ENCODE measurements around the gene PALLD.

Gene PALLD

GRCh38 chr4:168759959-168760527, 263.2 kb downstream of the PALLD start:
- H3K9ac ChIP-seq (ENCODE audit: low read depth, low read length): no peak overlapping the region
- H3K9me3 ChIP-seq (ENCODE audit: control insufficient read depth, insufficient read depth, low read length): no peaks in the 10 kb centered on the region

GRCh38 chr4:168761066-168761465, 264.2 kb downstream of the PALLD start:
- Histone ChIP-seq H3K9me3 (ENCODE audit: control insufficient read depth, insufficient read depth, low read length) (no peaks in the 10 kb centered on the region), H3K27me3 (ENCODE audit: control insufficient read depth, insufficient read depth, low read length) (no peaks in the 10 kb centered on the region), H3K9ac (ENCODE audit: low read depth, low read length) (no peak overlapping the region), H3K36me3 (ENCODE audit: control insufficient read depth, insufficient read depth, low read length) (no peaks in the 10 kb centered on the region), H3K4me3 (ENCODE audit: low read depth, low read length) (no peak overlapping the region), H3K4me1 (ENCODE audit: control insufficient read depth, insufficient read depth, low read length) (no peaks in the 10 kb centered on the region)

More at GRCh38 chr4:168759959-168760527, 263.2 kb downstream of the PALLD start:
- Histone ChIP-seq H3K4me1 (ENCODE audit: control insufficient read depth, insufficient read depth, low read length) (no peaks in the 10 kb centered on the region), H3K27me3 (ENCODE audit: control insufficient read depth, insufficient read depth, low read length) (no peaks in the 10 kb centered on the region), H3K4me3 (ENCODE audit: low read depth, low read length) (no peak overlapping the region), H3K36me3 (ENCODE audit: control insufficient read depth, insufficient read depth, low read length) (no peaks in the 10 kb centered on the region)

GRCh38 chr4:168765322-168765721, 268.5 kb downstream of the PALLD start:
- Histone ChIP-seq H3K27me3 (ENCODE audit: control insufficient read depth, insufficient read depth, low read length) (no peaks in the 10 kb centered on the region), H3K36me3 (ENCODE audit: control insufficient read depth, insufficient read depth, low read length) (no peaks in the 10 kb centered on the region), H3K4me1 (ENCODE audit: control insufficient read depth, insufficient read depth, low read length) (no peaks in the 10 kb centered on the region), H3K4me3 (ENCODE audit: low read depth, low read length) (no peak overlapping the region), H3K9ac (ENCODE audit: low read depth, low read length) (no peak overlapping the region), H3K9me3 (ENCODE audit: control insufficient read depth, insufficient read depth, low read length) (no peaks in the 10 kb centered on the region)

GRCh38 chr4:168765726-168766125, 268.9 kb downstream of the PALLD start:
- no peaks in the 10 kb centered on the region for H3K9me3 ChIP-seq (ENCODE audit: control insufficient read depth, insufficient read depth, low read length)
- H3K36me3 ChIP-seq (ENCODE audit: control insufficient read depth, insufficient read depth, low read length): no peaks in the 10 kb centered on the region
- H3K4me1 ChIP-seq (ENCODE audit: control insufficient read depth, insufficient read depth, low read length): no peaks in the 10 kb centered on the region
- H3K4me3 ChIP-seq (ENCODE audit: low read depth, low read length): no peak overlapping the region
- H3K9ac ChIP-seq (ENCODE audit: low read depth, low read length): no peak overlapping the region
- no peaks in the 10 kb centered on the region for H3K27me3 ChIP-seq (ENCODE audit: control insufficient read depth, insufficient read depth, low read length)

DNA sequence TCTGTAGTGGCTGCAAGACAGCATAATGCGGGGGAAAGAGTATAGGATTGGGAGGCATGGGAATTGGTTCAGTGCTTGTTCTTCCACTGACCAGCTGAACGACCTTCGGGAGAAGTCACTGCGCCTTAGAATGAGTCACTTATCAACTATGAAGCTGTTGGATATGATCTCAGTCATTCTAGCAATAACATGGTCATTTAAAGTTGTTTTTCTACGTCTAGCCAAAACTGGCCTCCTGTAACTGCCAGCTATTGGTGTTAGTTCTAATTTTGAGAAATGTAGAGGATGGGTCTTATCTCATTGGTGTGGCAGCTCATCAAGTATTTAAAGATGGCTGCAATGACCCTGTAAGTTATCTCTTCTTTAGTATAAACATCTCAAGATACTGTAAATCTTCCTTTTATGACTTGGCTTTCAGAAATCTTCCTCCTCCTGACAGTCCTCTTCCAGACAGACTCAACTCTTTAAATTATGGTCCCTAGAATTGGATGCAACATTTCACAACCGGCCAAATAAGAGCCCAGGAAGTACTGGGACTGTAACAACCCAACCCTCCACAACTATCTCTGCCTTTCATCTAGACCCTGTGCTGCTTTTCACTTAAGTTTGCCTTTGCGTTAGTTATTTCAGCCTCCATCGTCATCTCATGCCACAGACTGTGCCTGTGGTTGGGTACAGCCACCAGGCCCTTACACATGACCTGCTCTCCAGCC, 269.9 kb downstream of the PALLD start:
- Histone ChIP-seq H3K9ac (ENCODE audit: low read depth, low read length) (no peak overlapping the region), H3K9me3 (ENCODE audit: control insufficient read depth, insufficient read depth, low read length) (no peaks in the 10 kb centered on the region), H3K36me3 (ENCODE audit: control insufficient read depth, insufficient read depth, low read length) (no peaks in the 10 kb centered on the region), H3K4me1 (ENCODE audit: control insufficient read depth, insufficient read depth, low read length) (no peaks in the 10 kb centered on the region), H3K27me3 (ENCODE audit: control insufficient read depth, insufficient read depth, low read length) (no peaks in the 10 kb centered on the region), H3K4me3 (ENCODE audit: low read depth, low read length) (no peak overlapping the region)

DNA sequence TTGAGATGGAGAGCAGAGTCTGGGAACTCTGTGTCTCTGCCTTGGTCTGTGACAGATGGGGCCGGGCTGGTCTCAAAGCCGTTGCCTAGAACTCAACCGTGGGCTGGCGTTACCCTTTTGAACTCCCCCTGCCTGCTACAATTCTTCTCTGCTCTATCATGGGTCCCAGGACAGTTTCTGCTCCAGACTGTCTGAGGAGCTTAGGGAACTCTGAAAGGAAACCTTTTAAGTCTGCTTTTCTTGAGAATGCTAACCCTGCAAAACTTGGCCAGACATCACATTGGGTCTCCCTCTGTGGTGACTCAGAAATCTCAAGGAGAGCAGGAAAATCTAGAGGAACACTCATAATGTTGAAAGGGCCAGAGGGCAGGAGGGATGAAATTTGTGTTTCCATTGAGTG, 272.6 kb downstream of the PALLD start:
- Histone ChIP-seq H3K4me3 (ENCODE audit: low read depth, low read length) (no peak overlapping the region), H3K27me3 (ENCODE audit: control insufficient read depth, insufficient read depth, low read length) (no peaks in the 10 kb centered on the region), H3K4me1 (ENCODE audit: control insufficient read depth, insufficient read depth, low read length) (no peaks in the 10 kb centered on the region), H3K36me3 (ENCODE audit: control insufficient read depth, insufficient read depth, low read length) (no peaks in the 10 kb centered on the region), H3K9ac (ENCODE audit: low read depth, low read length) (no peak overlapping the region), H3K9me3 (ENCODE audit: control insufficient read depth, insufficient read depth, low read length) (no peaks in the 10 kb centered on the region)

DNA sequence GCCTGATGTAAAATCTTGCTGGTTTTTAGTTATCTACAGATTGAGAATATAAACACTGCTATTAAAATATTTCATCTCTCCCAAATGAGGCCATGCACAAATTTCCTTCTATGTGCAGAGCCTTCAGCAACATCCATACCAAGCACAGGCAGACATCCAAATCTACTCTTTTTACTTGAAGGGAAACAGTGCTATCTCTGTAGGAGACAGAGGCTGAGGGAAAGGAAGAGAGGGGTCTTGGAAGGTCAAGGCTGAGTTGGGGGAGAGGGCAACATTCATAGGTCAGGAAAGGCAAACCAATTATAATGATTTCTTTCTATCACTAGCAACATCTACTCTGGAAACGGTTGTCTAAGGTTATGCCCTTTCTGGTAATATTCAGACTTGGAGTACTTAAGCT, 273.0 kb downstream of the PALLD start:
- H3K27me3 ChIP-seq (ENCODE audit: control insufficient read depth, insufficient read depth, low read length): no peaks in the 10 kb centered on the region
- no peaks in the 10 kb centered on the region for H3K4me1 ChIP-seq (ENCODE audit: control insufficient read depth, insufficient read depth, low read length)
- H3K36me3 ChIP-seq (ENCODE audit: control insufficient read depth, insufficient read depth, low read length): no peaks in the 10 kb centered on the region
- H3K9me3 ChIP-seq (ENCODE audit: control insufficient read depth, insufficient read depth, low read length): no peaks in the 10 kb centered on the region
- H3K9ac ChIP-seq (ENCODE audit: low read depth, low read length): no peak overlapping the region
- H3K4me3 ChIP-seq (ENCODE audit: low read depth, low read length): no peak overlapping the region

- Histone ChIP-seq H3K9ac (ENCODE audit: low read depth, low read length) (no peak overlapping the region), H3K4me1 (ENCODE audit: control insufficient read depth, insufficient read depth, low read length) (no peaks in the 10 kb centered on the region), H3K27me3 (ENCODE audit: control insufficient read depth, insufficient read depth, low read length) (no peaks in the 10 kb centered on the region), H3K9me3 (ENCODE audit: control insufficient read depth, insufficient read depth, low read length) (no peaks in the 10 kb centered on the region), H3K4me3 (ENCODE audit: low read depth, low read length) (no peak overlapping the region), H3K36me3 (ENCODE audit: control insufficient read depth, insufficient read depth, low read length) (no peaks in the 10 kb centered on the region)
Measured at GRCh38 chr4:168771251-168771650, 274.4 kb downstream of the PALLD start.

DNA sequence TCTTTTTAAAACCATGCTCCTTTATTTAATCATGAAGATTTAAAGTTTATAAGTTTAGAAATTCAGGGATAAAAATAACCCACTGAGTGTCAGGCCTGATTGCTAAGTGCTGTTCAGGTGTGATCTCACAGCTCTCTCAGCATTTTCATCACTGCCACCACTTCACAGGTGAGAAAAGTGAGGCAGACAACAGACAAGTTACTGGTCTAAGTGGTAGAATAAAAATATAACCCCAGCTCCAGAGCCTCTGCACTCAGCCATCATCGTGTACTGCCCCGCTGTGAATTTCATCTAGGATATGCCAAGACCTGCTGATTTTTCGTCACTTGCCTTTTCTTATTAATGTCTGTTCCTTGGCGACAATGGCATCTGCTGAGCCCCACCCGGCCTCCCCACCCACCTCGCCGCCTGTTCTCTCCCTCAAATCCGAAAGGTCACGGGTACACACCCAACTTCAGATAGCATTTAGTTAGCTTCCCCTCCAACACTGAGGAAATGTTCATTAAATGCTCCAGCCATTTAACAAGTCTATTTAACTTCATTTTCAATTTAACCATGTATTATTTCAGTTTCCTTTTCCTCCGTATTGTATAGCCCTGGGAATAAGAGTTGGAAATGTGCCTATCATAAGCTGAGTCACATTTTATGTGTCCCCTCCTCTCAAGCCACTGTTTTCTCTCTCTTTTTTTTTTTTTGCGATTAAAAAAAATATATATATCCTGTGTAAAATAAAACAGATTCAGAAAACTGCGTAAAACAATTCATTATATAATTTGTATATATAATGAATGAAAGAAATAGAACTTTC, 276.7 kb downstream of the PALLD start:
- Histone ChIP-seq H3K9me3 (ENCODE audit: control insufficient read depth, insufficient read depth, low read length) (peaks cover 3% of the 10 kb centered on the region), H3K27me3 (ENCODE audit: control insufficient read depth, insufficient read depth, low read length) (no peaks in the 10 kb centered on the region), H3K36me3 (ENCODE audit: control insufficient read depth, insufficient read depth, low read length) (no peaks in the 10 kb centered on the region), H3K4me1 (ENCODE audit: control insufficient read depth, insufficient read depth, low read length) (no peaks in the 10 kb centered on the region), H3K9ac (ENCODE audit: low read depth, low read length) (no peak overlapping the region), H3K4me3 (ENCODE audit: low read depth, low read length) (no peak overlapping the region)

DNA sequence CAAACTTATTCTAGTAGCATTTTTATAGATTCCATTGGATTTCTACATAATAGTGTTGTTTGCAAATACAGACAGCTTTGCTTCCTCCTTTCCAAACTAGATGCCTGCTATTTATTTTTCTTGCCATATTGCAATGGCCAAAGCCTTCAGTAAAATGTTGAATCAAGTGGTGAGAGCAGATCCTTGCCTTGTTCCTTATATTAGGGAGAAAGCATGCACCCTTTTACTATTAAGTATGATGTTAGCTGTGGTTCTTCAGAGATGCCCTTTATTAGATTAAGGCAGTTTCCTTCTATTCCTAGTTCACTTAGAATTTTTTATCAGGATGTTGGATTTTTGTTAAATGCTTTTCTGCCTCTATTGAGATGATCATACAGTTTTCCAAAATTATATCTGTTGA, 279.5 kb downstream of the PALLD start:
- Histone ChIP-seq H3K36me3 (ENCODE audit: control insufficient read depth, insufficient read depth, low read length) (no peaks in the 10 kb centered on the region), H3K4me3 (ENCODE audit: low read depth, low read length) (no peak overlapping the region), H3K4me1 (ENCODE audit: control insufficient read depth, insufficient read depth, low read length) (no peaks in the 10 kb centered on the region), H3K27me3 (ENCODE audit: control insufficient read depth, insufficient read depth, low read length) (no peaks in the 10 kb centered on the region), H3K9ac (ENCODE audit: low read depth, low read length) (no peak overlapping the region), H3K9me3 (ENCODE audit: control insufficient read depth, insufficient read depth, low read length) (peaks cover 3% of the 10 kb centered on the region)

GRCh38 chr4:168777277-168777965, 280.6 kb downstream of the PALLD start:
- H3K27me3 ChIP-seq (ENCODE audit: control insufficient read depth, insufficient read depth, low read length): no peaks in the 10 kb centered on the region
- no peaks in the 10 kb centered on the region for H3K36me3 ChIP-seq (ENCODE audit: control insufficient read depth, insufficient read depth, low read length)
- H3K4me1 ChIP-seq (ENCODE audit: control insufficient read depth, insufficient read depth, low read length): no peaks in the 10 kb centered on the region
- H3K4me3 ChIP-seq (ENCODE audit: low read depth, low read length): no peak overlapping the region
- no peak overlapping the region for H3K9ac ChIP-seq (ENCODE audit: low read depth, low read length)
- H3K9me3 ChIP-seq (ENCODE audit: control insufficient read depth, insufficient read depth, low read length): peaks cover 3% of the 10 kb centered on the region
